ENCODE results near the gene WIPF1.
A peak's percentile ranks its signal among the peaks of the same experiment; 100 is the strongest.
"Not testable (repeated sequence)": the region's sequence is repeated elsewhere in the genome, so short reads cannot be mapped to it uniquely, and the experiment has no call there.

Gene WIPF1

DNA sequence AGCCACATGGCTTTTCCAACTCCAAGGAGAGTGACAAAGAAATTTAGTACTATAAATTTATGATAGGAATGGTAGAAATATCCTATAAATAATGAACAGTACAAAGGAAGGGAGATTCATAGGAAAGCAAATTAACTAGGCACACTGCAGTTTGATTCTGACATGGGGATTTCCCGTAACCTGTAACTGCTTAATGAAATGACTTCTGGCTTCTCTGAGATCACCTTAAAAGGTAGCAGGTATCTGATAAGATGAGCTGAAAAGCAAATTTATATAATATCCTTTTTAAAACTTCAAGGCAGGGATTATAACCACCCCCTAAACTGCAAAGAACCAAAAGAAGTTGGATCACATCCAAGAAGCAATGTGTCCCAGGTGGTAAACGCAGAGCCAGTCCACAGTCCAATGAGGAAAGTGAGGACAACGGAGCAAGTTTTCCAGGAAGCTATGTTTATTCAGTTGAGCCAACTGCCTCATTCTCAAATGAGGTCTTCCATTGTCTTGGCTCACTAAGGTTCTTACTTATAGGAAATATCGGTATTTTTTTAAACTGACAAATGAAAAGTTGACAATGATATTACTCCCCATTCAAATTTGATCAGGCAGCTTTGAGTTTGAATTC, 43.0 kb downstream of the WIPF1 start:
- no peak overlapping the region for H3K4me3 ChIP-seq (ENCODE audit: control insufficient read depth, low read depth, low read length)
- TF ChIP-seq, protein P1, sequence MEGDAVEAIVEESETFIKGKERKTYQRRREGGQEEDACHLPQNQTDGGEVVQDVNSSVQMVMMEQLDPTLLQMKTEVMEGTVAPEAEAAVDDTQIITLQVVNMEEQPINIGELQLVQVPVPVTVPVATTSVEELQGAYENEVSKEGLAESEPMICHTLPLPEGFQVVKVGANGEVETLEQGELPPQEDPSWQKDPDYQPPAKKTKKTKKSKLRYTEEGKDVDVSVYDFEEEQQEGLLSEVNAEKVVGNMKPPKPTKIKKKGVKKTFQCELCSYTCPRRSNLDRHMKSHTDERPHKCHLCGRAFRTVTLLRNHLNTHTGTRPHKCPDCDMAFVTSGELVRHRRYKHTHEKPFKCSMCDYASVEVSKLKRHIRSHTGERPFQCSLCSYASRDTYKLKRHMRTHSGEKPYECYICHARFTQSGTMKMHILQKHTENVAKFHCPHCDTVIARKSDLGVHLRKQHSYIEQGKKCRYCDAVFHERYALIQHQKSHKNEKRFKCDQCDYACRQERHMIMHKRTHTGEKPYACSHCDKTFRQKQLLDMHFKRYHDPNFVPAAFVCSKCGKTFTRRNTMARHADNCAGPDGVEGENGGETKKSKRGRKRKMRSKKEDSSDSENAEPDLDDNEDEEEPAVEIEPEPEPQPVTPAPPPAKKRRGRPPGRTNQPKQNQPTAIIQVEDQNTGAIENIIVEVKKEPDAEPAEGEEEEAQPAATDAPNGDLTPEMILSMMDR (conservative IDR thresholded peaks at IDR 0.05; ENCODE audit: control insufficient read depth, insufficient read depth, low read depth, low read length) = no peak
- DNase-seq (ENCODE audit: low read depth) = no peak

DNA sequence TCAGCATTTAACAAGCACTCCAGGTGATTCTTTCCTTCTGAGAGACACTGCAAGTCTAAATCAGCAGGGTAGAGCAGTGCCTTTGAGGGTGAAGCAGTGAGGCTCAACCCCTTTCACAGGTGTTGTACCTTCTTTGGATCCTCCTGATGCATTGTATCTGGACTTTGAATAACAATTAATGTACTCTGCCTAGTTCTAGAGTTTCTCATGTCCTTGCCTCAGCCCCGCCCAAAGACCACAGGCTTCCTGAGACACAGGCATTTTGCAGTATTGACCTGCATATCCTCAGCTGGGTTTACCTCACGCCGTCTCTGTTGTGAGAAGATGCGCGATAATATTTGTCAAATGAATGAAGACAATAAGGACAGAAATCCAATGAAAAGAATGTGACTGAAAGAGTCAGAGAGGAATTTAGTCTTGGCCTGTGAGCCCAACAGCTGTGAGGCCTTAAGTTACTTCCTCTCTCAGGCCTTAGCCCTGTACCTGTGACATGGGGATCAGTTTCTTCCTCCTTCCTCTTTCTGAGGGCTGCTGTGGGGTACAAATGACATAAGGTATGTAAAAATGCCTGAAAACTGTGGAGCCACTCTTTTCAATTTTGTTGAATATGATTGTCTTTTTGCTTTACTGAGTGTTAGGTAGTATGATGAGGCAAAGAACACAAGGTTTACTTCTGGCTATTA, 43.7 kb downstream of the WIPF1 start:
- no peak overlapping the region for H3K4me3 ChIP-seq (ENCODE audit: control insufficient read depth, low read depth, low read length)
- DNase-seq (ENCODE audit: low read depth) = no peak
- TF ChIP-seq, protein P1 (conservative IDR thresholded peaks at IDR 0.05; ENCODE audit: control insufficient read depth, insufficient read depth, low read depth, low read length) = no peak

DNA sequence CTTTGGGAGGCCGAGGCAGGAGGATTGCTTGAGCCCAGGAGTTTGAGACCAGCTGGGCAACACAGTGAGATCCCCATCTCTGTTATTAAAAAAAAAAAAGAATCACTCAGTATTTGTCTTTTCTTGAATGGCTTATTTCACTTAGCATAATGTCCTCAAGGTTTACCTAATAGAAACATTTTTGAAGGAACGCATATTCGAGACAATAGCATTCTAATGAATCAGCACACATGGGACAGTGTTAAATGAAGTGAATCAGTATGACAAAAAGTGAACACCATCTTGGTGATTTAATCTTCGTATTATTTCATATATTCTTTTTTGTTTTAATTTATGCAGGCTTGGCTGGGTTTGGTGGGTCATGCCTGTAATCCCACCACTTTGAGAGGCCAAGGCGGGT, 44.7 kb downstream of the WIPF1 start:
- TF ChIP-seq, protein P1 (conservative IDR thresholded peaks at IDR 0.05; ENCODE audit: control insufficient read depth, insufficient read depth, low read depth, low read length) = no peak
- no peak overlapping the region for H3K4me3 ChIP-seq (ENCODE audit: control insufficient read depth, low read depth, low read length)
- DNase-seq (ENCODE audit: low read depth) = no peak

DNA sequence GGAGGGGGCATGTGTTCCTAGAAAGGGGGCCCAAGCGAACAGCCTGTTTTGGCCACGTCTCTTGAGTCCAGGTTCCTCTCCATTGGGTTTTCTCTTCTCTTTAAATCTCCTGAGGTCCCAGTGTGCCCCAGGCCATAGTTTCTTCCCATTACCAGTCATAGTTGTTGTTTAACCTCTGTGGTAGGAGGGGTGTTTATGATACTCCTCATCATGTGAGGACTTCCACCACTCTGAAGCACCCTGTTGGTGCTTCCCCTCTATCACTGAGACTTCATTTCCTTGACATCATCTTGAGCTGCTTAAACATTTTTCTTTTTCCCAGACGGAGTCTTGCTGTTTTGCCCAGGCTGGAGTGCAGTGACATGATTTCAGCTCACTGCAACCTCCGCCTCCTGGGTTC, 45.9 kb downstream of the WIPF1 start:
- no peak overlapping the region for H3K4me3 ChIP-seq (ENCODE audit: control insufficient read depth, low read depth, low read length)
- no peak for DNase-seq (ENCODE audit: low read depth)
- TF ChIP-seq, protein P1 (conservative IDR thresholded peaks at IDR 0.05; ENCODE audit: control insufficient read depth, insufficient read depth, low read depth, low read length) = no peak

DNA sequence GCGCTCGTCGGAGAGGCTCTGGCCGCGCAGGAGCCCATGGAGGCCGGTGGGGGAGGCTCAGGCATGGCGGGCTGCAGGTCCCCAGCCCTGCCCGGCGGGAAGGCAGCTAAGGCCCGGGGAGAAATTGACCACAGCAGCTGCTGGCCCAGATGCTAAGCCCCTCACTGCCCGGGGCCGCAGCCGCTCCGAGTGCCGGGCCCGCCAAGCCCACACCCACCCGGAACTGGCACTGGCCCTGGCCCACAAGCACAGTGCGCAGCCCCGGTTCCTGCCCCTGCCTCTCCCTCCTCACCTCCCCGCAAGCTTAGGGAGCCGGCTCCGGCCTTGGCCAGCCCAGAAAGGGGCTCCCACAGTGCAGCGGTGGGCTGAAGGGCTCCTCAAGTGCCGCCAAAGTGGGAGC, 49.0 kb downstream of the WIPF1 start:
- H3K4me3 ChIP-seq (ENCODE audit: control insufficient read depth, low read depth, low read length); DNase-seq (ENCODE audit: low read depth): not testable (repeated sequence)

DNA sequence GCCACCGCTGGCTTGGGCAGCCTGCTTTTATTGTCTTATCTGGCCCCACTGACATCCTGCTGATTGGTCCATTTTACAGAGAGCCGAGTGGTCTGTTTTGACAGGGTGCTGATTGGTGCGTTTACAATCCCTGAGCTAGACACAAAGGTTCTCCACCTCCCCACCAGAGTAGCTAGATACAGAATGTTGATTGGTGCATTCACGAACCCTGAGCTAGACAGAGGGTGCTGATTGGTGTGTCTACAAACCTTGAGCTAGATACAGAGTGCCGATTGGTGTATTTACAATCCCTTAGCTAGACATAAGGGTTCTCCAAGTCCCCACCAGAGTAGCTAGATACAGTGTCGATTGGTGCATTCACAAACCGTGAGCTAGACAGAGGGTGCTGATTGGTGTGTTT, 49.6 kb downstream of the WIPF1 start:
- H3K4me3 ChIP-seq (ENCODE audit: control insufficient read depth, low read depth, low read length); DNase-seq (ENCODE audit: low read depth): not testable (repeated sequence)

DNA sequence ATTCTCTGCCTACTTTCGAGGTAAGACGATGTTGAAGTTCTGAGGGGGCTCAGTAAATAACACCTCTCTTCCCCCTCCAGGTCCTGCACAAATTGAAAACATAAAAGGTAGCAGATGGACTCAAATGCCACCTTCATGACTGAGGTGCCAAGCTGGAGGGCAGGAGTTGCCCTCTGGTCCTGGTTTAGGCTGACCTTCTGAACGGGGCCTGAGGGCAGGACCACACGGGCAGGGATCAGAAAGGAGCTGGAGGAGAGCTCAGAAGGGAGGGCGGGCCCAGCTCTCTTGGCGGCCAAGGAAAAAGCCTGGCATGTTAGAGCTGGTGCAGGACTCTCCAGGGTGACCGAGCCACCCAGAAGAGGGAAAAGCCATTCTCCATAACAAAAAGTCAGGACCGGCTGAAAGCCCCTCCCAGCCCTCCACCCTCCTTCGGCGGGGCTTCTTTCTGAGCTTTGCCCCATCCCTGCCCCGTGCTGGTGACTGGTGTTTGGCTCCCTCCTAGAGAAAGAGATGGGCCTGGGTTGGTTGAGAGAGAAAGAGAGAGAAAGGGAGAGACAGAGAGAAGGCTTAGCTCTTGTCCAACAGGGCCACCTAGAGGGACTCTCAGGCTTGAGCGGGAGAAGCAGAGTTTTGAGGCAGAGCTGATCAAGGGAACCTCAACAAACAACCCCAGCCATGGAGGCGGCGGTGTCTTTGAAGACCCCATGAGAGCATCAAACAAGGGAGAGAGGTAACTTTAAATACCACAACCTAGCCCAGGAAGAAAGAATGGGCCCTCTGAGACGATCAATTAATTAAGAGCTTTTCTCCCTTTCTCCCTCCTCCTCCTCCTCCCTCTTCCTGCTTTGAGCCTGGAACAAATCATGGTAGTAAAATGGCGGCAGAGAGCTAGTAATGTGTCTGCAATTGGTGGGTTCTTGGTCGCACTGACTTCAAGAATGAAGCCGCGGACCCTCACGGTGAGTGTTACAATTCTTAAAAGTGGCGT, 50.8 kb downstream of the WIPF1 start:
- DNase-seq (ENCODE audit: low read depth) = peak; percentile 38
- TF ChIP-seq, protein P1 (conservative IDR thresholded peaks at IDR 0.05; ENCODE audit: control insufficient read depth, insufficient read depth, low read depth, low read length) = peak; percentile 47

More for the DNA sequence above, 50.8 kb downstream of the WIPF1 start:
- H3K4me3 ChIP-seq (ENCODE audit: control insufficient read depth, low read depth, low read length) = no peak overlapping the region
